GM18861 (cell line): ENCODE results near the gene CNOT4.
"Not testable (repeated sequence)": the region's sequence is repeated elsewhere in the genome, so short reads cannot be mapped to it uniquely, and the experiment has no call there.

Experiments used
- ATAC-seq: cut with Tn5 transposase; IDR thresholded peaks from one replicate; pipeline ENCODE4 v1.9.1; 2021; ENCODE audit not compliant: unreplicated experiment

Gene CNOT4

GRCh38 chr7:135333200-135333599 lies 176.7 kb downstream of the CNOT4 start:
- no peak for ATAC-seq

DNA sequence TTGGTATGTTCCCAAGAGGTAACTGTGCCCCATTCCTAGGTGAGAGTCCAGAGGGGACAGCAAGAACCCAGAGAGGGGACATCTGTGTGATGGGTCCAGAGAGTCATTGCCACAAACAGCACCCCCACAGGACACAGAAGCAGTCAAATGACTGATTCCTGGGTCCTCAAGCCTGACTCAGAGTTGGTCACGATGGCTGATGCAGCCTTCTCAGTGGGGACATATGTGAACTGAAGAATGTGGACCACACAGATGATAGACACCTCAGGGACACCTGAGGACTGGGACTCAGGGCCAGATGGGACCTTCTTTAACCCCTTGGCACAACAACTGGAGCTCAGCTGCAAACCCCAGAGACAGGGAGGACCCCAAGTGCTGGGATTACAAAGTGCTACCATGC lies 179.8 kb downstream of the CNOT4 start:
- no peak for ATAC-seq

DNA sequence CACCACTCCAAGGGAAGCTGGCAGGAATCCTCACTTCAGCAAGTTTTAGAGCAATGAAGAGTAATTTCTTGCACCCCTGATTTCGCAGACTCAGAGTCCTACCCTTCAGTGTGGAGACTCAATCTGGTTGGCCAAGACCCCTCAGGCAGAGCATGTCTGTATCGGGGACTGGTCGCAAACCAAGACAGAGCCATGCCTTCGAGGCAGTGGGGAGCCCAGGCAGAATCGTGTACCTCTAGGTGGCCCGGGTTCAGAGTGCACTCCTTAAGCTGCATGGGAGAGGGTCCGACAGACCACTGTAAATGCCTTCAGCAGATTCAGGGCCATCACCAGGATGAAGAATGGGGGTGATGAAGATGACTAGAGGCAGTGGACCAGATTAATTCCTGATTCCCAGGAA lies 181.4 kb downstream of the CNOT4 start:
- no peak for ATAC-seq

DNA sequence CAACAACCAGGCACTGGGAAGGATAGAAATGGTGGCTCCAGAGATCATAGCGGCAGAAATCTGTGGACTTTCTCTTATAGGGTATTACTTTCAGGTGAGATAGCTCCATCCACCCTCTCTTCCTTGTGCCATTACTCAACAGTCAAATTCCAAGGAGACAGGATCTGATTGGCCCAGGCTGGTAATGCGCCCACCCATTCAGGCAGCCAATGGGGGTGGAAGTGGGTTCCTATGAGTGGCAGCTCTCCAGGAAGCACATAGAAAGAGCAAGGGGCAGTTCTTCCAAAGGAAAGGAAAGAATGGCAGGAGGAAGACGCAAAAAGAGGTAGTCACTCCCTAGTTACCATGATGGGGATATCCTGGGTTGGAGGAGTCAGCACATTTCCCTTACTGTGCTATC lies 181.8 kb downstream of the CNOT4 start:
- no peak for ATAC-seq

DNA sequence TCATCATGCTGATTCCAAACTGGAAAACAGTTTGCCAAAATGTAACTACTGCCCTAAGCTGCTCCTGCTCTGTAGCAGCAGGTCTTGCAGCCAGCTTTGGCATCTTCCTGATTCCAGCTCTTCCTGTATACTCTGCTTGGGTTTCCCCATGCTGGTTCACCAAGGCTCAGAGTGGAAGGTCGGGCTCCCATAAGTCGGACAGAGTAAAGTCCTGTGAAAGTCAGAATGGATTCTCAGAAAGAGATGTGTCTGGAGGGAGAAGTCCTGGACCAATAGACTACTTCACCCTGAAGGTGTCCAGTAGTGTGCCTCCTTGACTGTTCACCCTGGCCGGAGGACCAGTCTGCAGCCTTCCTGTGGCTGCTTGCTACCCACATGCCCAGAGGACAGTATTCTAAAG lies 182.4 kb downstream of the CNOT4 start:
- no peak for ATAC-seq

DNA sequence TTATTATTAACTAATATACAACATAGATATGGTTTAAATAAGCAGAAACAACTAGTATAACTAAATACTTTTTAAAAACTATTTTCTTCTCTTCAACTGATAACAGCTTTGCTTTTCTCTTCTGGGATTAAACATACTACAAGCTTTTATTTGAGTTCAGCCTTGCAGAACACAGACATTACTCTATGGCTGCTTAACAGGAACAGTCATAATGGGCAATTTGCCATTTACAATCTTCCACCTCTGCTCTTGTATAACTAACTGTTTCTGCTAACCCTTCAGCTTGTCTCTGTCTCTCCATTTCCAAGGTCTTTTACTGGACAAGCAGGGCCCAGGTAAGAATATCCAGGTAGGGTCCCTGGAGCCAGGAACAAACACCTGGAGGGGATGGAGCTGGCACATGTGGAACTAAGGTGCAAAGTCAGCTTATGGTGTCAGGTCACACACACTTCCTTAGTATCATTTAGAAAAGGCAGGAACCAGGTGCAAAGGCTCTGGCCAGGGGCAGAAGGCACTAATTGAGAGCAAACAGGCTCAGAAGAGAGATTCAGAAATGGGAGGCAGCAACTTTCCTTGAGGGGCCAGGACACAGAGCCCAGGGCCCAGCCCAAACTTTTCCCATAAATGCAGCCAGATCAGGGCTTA lies 183.1 kb downstream of the CNOT4 start:
- no peak for ATAC-seq

DNA sequence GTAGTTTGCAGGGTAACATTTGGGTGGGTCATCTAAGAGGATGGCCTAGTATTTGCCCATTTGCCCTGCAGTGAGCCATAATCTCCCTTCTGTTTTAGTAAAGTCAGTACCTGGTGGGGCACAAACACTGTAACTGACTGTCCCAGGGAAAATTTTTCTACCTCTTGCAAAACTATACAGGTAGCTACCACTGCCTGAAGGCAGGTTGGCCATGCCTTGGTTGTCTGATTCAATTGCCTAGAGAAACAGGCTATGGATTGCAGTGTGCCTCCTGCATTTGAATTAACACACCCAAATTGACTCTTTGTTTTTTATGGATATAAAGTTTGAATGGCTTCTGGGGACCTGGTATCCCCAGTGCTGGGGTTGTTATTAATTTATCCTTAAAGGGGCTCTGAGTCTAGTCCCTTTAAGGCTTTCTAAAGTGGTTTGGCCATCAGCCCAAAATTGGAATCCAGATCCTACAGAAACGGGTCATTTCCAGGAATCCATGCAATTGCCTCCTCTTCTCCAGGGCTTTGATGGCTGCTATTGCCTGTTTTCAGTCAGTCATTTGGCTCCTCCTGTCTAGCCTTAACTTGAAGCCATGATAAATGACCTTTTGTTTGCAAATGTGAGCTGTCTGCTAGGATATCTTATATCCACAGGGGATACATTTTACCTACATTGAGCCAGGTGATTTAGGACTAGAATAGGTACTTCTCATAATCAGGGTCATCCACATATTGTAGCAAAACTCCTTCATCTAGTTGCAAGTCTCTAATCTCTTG lies 187.1 kb downstream of the CNOT4 start:
- ATAC-seq = no peak

- no peak for ATAC-seq
These were observed 188.3 kb downstream of the CNOT4 start for GRCh38 chr7:135321556-135321955.

DNA sequence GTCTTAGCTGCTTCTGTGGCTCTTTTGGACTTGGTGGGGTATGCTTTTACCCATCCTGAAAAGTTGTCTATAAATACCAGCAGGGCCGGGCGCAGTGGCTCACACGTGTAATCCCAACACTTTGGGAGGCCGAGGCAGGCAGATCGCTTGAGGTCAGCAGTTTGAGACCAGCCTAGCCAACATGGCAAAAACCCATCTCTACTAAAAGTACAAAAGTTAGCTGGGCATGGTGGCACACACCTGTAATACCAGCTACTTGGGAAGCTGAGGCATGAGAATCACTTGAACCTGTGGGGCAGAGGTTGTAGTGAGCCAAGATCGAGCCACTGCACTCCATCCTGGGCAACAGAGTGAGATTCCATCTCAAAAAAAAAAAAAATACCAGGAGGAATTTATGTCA lies 188.9 kb downstream of the CNOT4 start:
- not testable (repeated sequence) for ATAC-seq

DNA sequence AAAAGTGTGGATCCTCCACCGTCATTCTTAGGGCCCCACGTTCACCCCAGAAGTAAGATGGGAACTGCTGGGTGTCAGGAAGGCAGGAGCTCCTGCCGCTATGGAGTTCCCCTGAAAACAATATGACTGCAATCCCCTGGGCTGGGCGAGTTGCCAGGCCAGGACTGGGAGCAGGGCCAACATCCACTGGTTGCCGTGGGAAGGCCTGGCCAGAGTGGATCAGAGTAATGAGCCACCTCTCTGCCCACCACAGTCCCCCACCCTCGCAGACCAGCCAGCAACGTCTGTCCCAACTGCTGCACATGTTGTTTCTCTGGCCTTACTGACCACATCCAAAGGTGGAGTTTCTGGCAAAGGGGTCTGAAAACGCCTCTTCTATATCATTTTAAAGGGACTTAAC lies 189.6 kb downstream of the CNOT4 start:
- no peak for ATAC-seq

GRCh38 chr7:135317676-135318325 lies 192.1 kb downstream of the CNOT4 start:
- ATAC-seq = no peak

DNA sequence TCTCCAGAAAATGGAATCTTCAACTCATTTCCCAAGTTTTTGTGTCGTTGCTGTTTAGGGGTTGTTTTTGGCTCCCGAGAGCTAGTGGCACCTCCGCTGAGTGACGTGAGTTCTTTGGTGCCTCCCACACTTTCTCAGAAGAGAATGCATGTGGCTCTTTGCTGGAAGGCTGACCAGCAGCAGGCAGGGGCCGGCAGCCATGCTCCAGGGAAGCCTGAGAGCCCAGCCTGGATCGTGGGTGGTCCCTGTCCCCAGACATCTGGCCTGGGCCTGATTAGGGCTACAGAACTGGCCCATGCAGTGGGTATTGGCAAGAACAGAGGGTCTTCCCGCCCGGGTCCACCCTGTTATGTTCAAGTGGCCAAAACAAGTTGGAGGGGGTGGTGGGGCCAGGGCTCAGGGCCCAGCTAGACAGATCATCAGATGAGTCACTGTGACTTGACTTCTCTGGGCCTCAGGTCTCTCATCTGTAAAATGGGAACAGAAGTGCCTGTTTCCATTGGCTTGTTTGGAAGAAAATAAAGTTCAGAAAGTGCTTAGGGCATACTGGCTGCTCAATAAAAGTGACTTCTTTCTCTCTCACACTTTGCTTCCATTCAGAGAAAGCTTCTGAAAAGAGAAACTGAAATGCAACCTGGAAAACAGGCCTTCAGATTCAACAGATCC lies 193.1 kb downstream of the CNOT4 start:
- no peak for ATAC-seq

DNA sequence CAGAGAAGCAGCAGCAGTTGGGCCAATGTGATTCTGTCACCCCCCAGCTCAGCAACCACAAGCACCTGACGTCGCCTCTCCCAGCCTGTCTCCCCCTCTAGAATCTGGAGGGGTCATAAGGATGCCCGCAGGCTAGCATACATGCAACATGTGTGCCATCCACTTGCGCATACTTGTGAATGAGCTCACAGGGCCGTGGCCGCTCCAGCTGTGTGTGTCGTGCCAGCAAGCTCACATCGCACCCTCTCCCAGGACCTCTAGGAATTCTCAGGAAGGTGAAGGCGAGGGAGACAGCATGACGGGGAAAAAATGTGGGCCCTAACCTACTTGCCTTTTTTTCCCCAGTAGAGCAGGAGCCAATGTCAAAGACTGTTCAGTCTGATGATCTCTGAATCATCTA lies 195.9 kb downstream of the CNOT4 start:
- no peak for ATAC-seq
